Measurements from ENCODE around the gene MOB2.

DNA sequence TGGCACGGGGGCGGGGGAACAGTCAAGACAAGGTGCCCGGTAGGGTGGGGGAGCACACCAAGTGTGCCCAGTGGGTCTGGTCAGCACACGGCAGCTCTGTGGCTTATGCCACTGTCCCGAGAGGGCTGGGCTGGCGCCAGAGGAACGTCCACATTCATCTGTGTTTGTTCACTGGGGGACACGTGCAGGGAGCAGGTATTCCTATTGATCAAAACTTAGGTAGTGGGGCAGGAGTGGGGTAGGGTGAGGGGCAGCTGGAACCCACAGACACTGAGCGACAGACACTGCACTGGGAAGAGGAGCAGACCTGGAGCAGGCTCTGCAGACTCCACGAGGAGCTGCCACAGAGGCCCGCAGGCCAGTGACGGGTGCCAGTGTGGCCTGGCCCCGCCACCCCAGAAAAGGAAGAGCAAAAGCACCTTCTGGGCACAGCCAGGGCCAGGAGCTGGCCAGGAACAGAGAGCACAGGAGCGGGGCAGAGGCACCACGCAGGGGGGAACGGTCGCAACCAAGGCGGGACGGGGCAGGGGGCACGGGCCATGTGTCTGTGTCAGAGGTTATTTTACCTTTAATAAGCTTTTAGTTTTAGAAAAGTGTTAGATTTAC lies 2.1 kb upstream of the MOB2 start:
- TF ChIP-seq, protein P1, sequence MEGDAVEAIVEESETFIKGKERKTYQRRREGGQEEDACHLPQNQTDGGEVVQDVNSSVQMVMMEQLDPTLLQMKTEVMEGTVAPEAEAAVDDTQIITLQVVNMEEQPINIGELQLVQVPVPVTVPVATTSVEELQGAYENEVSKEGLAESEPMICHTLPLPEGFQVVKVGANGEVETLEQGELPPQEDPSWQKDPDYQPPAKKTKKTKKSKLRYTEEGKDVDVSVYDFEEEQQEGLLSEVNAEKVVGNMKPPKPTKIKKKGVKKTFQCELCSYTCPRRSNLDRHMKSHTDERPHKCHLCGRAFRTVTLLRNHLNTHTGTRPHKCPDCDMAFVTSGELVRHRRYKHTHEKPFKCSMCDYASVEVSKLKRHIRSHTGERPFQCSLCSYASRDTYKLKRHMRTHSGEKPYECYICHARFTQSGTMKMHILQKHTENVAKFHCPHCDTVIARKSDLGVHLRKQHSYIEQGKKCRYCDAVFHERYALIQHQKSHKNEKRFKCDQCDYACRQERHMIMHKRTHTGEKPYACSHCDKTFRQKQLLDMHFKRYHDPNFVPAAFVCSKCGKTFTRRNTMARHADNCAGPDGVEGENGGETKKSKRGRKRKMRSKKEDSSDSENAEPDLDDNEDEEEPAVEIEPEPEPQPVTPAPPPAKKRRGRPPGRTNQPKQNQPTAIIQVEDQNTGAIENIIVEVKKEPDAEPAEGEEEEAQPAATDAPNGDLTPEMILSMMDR (IDR thresholded peaks at IDR 0.05; ENCODE audit: insufficient read depth, low read depth, low read length), result no peak
- TF ChIP-seq EZH2 (IDR thresholded peaks at IDR 0.05; ENCODE audit: insufficient read depth, low read length), result no peak
